ENCODE results near the gene ETNPPL.

DNA sequence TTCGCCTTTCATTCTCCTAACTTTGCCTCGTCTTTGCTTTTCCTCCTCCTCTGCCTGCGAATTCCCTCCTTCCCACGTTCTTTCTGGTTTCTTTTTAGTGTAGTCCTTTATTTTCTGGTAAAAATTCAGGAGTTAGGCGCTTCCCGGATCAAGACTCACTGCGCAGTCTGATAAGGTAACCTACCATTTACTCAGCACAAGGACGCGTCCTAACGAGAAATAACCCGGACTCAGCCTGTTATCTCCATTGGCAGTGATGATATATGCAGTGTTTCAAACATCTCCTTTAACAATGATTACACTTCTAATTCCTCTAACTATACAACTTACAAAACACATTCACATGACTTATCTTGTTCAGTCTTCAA is 357 bp upstream of the ETNPPL start:
- TF ChIP-seq, protein P1, sequence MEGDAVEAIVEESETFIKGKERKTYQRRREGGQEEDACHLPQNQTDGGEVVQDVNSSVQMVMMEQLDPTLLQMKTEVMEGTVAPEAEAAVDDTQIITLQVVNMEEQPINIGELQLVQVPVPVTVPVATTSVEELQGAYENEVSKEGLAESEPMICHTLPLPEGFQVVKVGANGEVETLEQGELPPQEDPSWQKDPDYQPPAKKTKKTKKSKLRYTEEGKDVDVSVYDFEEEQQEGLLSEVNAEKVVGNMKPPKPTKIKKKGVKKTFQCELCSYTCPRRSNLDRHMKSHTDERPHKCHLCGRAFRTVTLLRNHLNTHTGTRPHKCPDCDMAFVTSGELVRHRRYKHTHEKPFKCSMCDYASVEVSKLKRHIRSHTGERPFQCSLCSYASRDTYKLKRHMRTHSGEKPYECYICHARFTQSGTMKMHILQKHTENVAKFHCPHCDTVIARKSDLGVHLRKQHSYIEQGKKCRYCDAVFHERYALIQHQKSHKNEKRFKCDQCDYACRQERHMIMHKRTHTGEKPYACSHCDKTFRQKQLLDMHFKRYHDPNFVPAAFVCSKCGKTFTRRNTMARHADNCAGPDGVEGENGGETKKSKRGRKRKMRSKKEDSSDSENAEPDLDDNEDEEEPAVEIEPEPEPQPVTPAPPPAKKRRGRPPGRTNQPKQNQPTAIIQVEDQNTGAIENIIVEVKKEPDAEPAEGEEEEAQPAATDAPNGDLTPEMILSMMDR (conservative IDR thresholded peaks at IDR 0.05; ENCODE audit: low read depth, low read length) = no peak
- no peak for TF ChIP-seq EZH2 (IDR thresholded peaks at IDR 0.05; ENCODE audit: borderline replicate concordance, low read depth, low read length, poor library complexity, severe bottlenecking)
